Measurements from ENCODE around the gene SLC19A2. TPM values are rescaled to one million over a fixed set of nuclear protein-coding genes. Genes with fewer than 3 reads are reported as not detected.

Gene SLC19A2
- total and polyA plus RNA-seq, 2 donors (not counting 3 experiments of a cell fraction or from before 2014, with no cell fraction given): 5.2 to 5.4 TPM

- no peaks in the 10 kb centered on the region for H3K9me1 ChIP-seq (replicated peaks; ENCODE audit: control insufficient read depth, extremely low read depth, insufficient read depth, low read length)
- TF ChIP-seq FOS (IDR thresholded peaks at IDR 0.05; ENCODE audit: borderline replicate concordance, insufficient read depth, low read length): no peak
- no peak for TF ChIP-seq EZH2 (IDR thresholded peaks at IDR 0.05; ENCODE audit: borderline replicate concordance, low read depth, low read length, severe bottlenecking)
- no peak for TF ChIP-seq MAX (IDR thresholded peaks at IDR 0.05; ENCODE audit: insufficient read depth, insufficient read length)
- no peak for TF ChIP-seq POLR2AphosphoS5 (IDR thresholded peaks at IDR 0.05; ENCODE audit: insufficient read depth, low read depth, low read length)
- TF ChIP-seq CTCF (IDR thresholded peaks at IDR 0.05; ENCODE audit: extremely low read depth in 1 of 2, insufficient read depth in 1 of 2, low read depth in 1 of 2, low read length in 2 of 2): no peak
- BruUV-seq (replicated peaks): no TSS peak
- no peak overlapping the region for H3K27ac ChIP-seq (ENCODE audit: insufficient read depth, low read depth, low read length)
- H3K4me2 ChIP-seq (ENCODE audit: insufficient read depth, low read length): no peak overlapping the region
- intact Hi-C loops (cut with micrococcal nuclease) (no loop called here), dilution Hi-C loops (cut with MboI; ENCODE audit: extremely low pct_ligation_motif_present, low sequenced_read_pairs) (no loop called here)
- no peaks in the 10 kb centered on the region for H4K20me1 ChIP-seq (replicated peaks; ENCODE audit: control insufficient read depth, extremely low read depth, insufficient read depth, low read length)
- H3K4me1 ChIP-seq (ENCODE audit: control insufficient read depth, extremely low read depth, insufficient read depth, low read length): no peaks in the 10 kb centered on the region
- H3K9ac ChIP-seq (replicated peaks; ENCODE audit: extremely low read depth, insufficient read depth, low read length): no peak overlapping the region
- no peak overlapping the region for H3K4me3 ChIP-seq (replicated peaks in 1 of 3; ENCODE audit: insufficient read depth in 1 of 3, low read depth in 1 of 3, low read length in 3 of 3)
- no peak for FAIRE-seq
- H3K79me2 ChIP-seq (ENCODE audit: control insufficient read depth, insufficient read depth, low read length): no peaks in the 10 kb centered on the region
- no peak overlapping the region for H2AFZ ChIP-seq (ENCODE audit: low read depth, low read length)
- CTCF ChIA-PET: interaction anchor here (0.7 to 2.7 kb wide), 4 partner anchors 8 to 95 kb away, joined by 3 to 7 read pairs (median 3); no protein-coding TSS in a partner anchor
- no peak for DNase-seq (ENCODE audit: low read depth, low spot score)
- no peaks in the 10 kb centered on the region for H3K9me3 ChIP-seq (replicated peaks; ENCODE audit: control insufficient read depth, insufficient read depth, low read length)
- H3K27me3 ChIP-seq (ENCODE audit: control insufficient read depth in 2 of 2, insufficient read depth in 2 of 2, low read length in 2 of 2): no peaks in the 10 kb centered on the region
- no peaks in the 10 kb centered on the region for H3K36me3 ChIP-seq (ENCODE audit: control insufficient read depth in 2 of 2, extremely low read depth in 1 of 2, insufficient read depth in 2 of 2, low read length in 2 of 2)
- POLR2A ChIA-PET: no interaction called here
Observed at GRCh38 chr1:169451218-169451824, 34.4 kb downstream of the SLC19A2 start.

Measured in endothelial cell of umbilical vein (primary cell).